ENCODE measurements around the gene CUL5. TPM values are rescaled to one million over a fixed set of nuclear protein-coding genes. Genes with fewer than 3 reads are reported as not detected.

CUL5 gene
- polyA plus RNA-seq, 1 donor from 2014 or later = 40.2 TPM

- Histone ChIP-seq H3K4me2 (ENCODE audit: low read length) (no peak overlapping the region), H3K36me3 (ENCODE audit: insufficient read depth, low read length) (no peaks in the 10 kb centered on the region), H2AFZ (ENCODE audit: low read depth, low read length) (no peak overlapping the region), H3K4me3 (ENCODE audit: low read length) (no peak overlapping the region), H3K27me3 (ENCODE audit: insufficient read depth, low read depth, low read length) (no peaks in the 10 kb centered on the region), H3K27ac (ENCODE audit: low read length) (no peak overlapping the region), H3K9me2 (ENCODE audit: insufficient read depth, low read length) (no peaks in the 10 kb centered on the region), H3K9me3 (ENCODE audit: low read length) (no peaks in the 10 kb centered on the region), H3F3A (ENCODE audit: insufficient read depth, low read length, poor library complexity, severe bottlenecking) (no peaks in the 10 kb centered on the region), H4K20me1 (ENCODE audit: insufficient read depth) (no peaks in the 10 kb centered on the region), H3K9ac (ENCODE audit: low read length) (no peak overlapping the region), H3K79me2 (replicated peaks; ENCODE audit: insufficient read depth, low read length) (peaks cover 85% of the 10 kb centered on the region)
- TF ChIP-seq POLR2AphosphoS5 (IDR thresholded peaks at IDR 0.05) (no peak), MXI1 (conservative IDR thresholded peaks at IDR 0.05; ENCODE audit: poor library complexity, severe bottlenecking) (no peak), EP300 (conservative IDR thresholded peaks at IDR 0.05; ENCODE audit: poor library complexity, severe bottlenecking) (no peak), SMC3 (conservative IDR thresholded peaks at IDR 0.05; ENCODE audit: poor library complexity) (no peak), TAF1 (IDR thresholded peaks at IDR 0.05; ENCODE audit: low read depth) (no peak), RAD21 (conservative IDR thresholded peaks at IDR 0.05) (no peak)
Observed at GRCh38 chr11:108018708-108019107, 10.0 kb downstream of the CUL5 start.

- Histone ChIP-seq H2AFZ (ENCODE audit: low read depth, low read length) (no peak overlapping the region), H3K4me3 (ENCODE audit: low read length) (no peak overlapping the region), H3K27me3 (ENCODE audit: insufficient read depth, low read depth, low read length) (no peaks in the 10 kb centered on the region), H3K9ac (ENCODE audit: low read length) (no peak overlapping the region), H3K27ac (ENCODE audit: low read length) (no peak overlapping the region), H3K9me3 (ENCODE audit: low read length) (no peaks in the 10 kb centered on the region), H3F3A (ENCODE audit: insufficient read depth, low read length, poor library complexity, severe bottlenecking) (no peaks in the 10 kb centered on the region), H3K9me2 (ENCODE audit: insufficient read depth, low read length) (no peaks in the 10 kb centered on the region), H4K20me1 (ENCODE audit: insufficient read depth) (no peaks in the 10 kb centered on the region), H3K79me2 (replicated peaks; ENCODE audit: insufficient read depth, low read length) (peaks cover 86% of the 10 kb centered on the region), H3K4me2 (ENCODE audit: low read length) (no peak overlapping the region), H3K36me3 (ENCODE audit: insufficient read depth, low read length) (no peaks in the 10 kb centered on the region)
- TF ChIP-seq POLR2AphosphoS5 (IDR thresholded peaks at IDR 0.05) = no peak
- no peak for TF ChIP-seq CTCF (IDR thresholded peaks at IDR 0.05; ENCODE audit: poor library complexity, severe bottlenecking)
- TF ChIP-seq RAD21 (conservative IDR thresholded peaks at IDR 0.05) = no peak
- TF ChIP-seq EZH2 (IDR thresholded peaks at IDR 0.05; ENCODE audit: borderline replicate concordance, insufficient read depth, low read length, poor library complexity, severe bottlenecking) = no peak
- TF ChIP-seq REST (IDR thresholded peaks at IDR 0.05; ENCODE audit: borderline replicate concordance) = no peak
- TF ChIP-seq MXI1 (conservative IDR thresholded peaks at IDR 0.05; ENCODE audit: poor library complexity, severe bottlenecking) = no peak
- no peak for TF ChIP-seq EP300 (conservative IDR thresholded peaks at IDR 0.05; ENCODE audit: poor library complexity, severe bottlenecking)
- TF ChIP-seq SMC3 (conservative IDR thresholded peaks at IDR 0.05; ENCODE audit: poor library complexity) = no peak
Observed at GRCh38 chr11:108019870-108020540, 11.3 kb downstream of the CUL5 start.
